Right lobe of liver (tissue), 6 donors: ENCODE results near the gene KCNE3. TPM values are rescaled to one million over a fixed set of nuclear protein-coding genes. Genes with fewer than 3 reads are reported as not detected.
A peak's percentile ranks its signal among the peaks of the same experiment; 100 is the strongest.

ENCODE experiments used
- ATAC-seq, 4 donors: fragments of 200-7000 bp; cut with Tn5 transposase; one replicate each; pipeline ENCODE4 v1.9.1; 2020; ENCODE audit warnings: mild to moderate bottlenecking in 4 of 4, moderate library complexity in 4 of 4
- DNase-seq, 3 donors: peaks; one replicate each; pipeline ENCODE4 v3.0.0-alpha.2; 2020
- H3K27ac ChIP-seq, 3 donors: fragments of 200-600 bp; one replicate each; pipeline ENCODE4 v1.8.0; 2022
- H3K27me3 ChIP-seq, 2 donors: fragments of 200-600 bp; one replicate each; pipeline ENCODE4 v1.8.0; 2022
- H3K36me3 ChIP-seq, 4 donors: fragments of 200-600 bp; sonication (generic) in 1 of 4; one replicate each; pipeline versions ENCODE4 v1.5.1 to v1.8.0; 2017 to 2022; ENCODE audit warnings: control low read depth in 1 of 4
- H3K4me1 ChIP-seq, 4 donors: fragments of 200-600 bp; sonication (generic) in 1 of 4; one replicate each; pipeline versions ENCODE4 v1.5.1 to v1.8.0; 2017 to 2022; ENCODE audit warnings: control low read depth in 1 of 4
- H3K4me3 ChIP-seq, 3 donors: fragments of 200-600 bp; one replicate each; pipeline ENCODE4 v1.8.0; 2022
- H3K9me3 ChIP-seq, 4 donors: fragments of 200-600 bp; sonication (generic) in 1 of 4; one replicate each; pipeline versions ENCODE4 v1.5.1 to v1.8.0; 2017 to 2022; ENCODE audit warnings: control low read depth in 1 of 4
- CTCF ChIP-seq, 4 donors: fragments of 200-600 bp in 3 of 4; fragments of 450-650 bp in 1 of 4; IDR thresholded peaks; one replicate each; pipeline versions ENCODE4 v1.5.1 to v1.8.0; 2016 to 2022; ENCODE audit warnings: antibody characterized with exemption in 4 of 4, mild to moderate bottlenecking in 2 of 4
- POLR2A ChIP-seq: fragments of 450-650 bp; IDR thresholded peaks from one replicate; pipeline ENCODE4 v1.6.1; 2017; ENCODE audit warnings: antibody characterized with exemption, mild to moderate bottlenecking
- WGBS: methylation state at CpG from one replicate; pipeline ENCODE4 v1.1.6; 2018; ENCODE audit warnings: low coverage, low lambda C conversion rate; ENCODE audit not compliant: insufficient coverage; ENCODE audit errors: missing lambda C conversion rate; 5-methylcytosine and 5-hydroxymethylcytosine counted together
- intact Hi-C, 2 donors: fragments of 100-400 bp; cut with DNase I; formaldehyde crosslinking; loops; one replicate each; pipeline versions ENCODE4 v1.11.2 to v1.14.1; 2022
- total RNA-seq, 6 experiments: library from RNA; depleted of rRNA in 2 of 6; stranded (reverse); fragments of >200 nt in 2 of 6; fragmentation: NEBNext Ultra II Directional in 3 of 6; extraction: Animal tissue kit (Norgen Biotek cat#: 25700) in 3 of 6; gene quantifications; one replicate each; pipeline versions ENCODE4 v1.1.0 to v1.2.4, GENCODE V29; 2016 to 2023
- donor health status: DM: no; HTN: yes; CAD: no.
- donor health status: DM: no; HTN: no; CAD: no.
- donor health status: DM: no; HTN: no; CAD: no.
- donor health status: DM: no; HTN: yes; CAD: no.
- donor health status: DM: no; HTN: yes; CAD: no.

Gene KCNE3
- total RNA-seq, 6 experiments from 2014 or later: 1.3 to 7.6 (median 4.8) TPM

- Histone ChIP-seq H3K27ac (no peak overlapping the region), H3K4me3 (no peak overlapping the region), H3K4me1 (no peaks in the 10 kb centered on the region), H3K27me3 (no peaks in the 10 kb centered on the region), H3K9me3 (no peaks in the 10 kb centered on the region), H3K36me3 (no peaks in the 10 kb centered on the region)
- TF ChIP-seq POLR2A: no peak
- TF ChIP-seq CTCF (IDR thresholded peaks at IDR 0.05): no peak
- intact Hi-C loops: no loop called here
- WGBS: 47% methylated on average over 9 of the region's 10 CpGs
- ATAC-seq: peak; percentile 39 to 71 (median 48)
- no peak for DNase-seq
Observed at GRCh38 chr11:74473382-74474173, 6.2 kb upstream of the KCNE3 start.

GRCh38 chr11:74471668-74472429 lies 4.5 kb upstream of the KCNE3 start:
- Histone ChIP-seq H3K36me3 (no peaks in the 10 kb centered on the region), H3K27me3 (no peaks in the 10 kb centered on the region), H3K4me3 (no peak overlapping the region), H3K27ac (no peak overlapping the region), H3K9me3 (no peaks in the 10 kb centered on the region), H3K4me1 (peaks cover 0 to 5% (median 0%) of the 10 kb centered on the region in 4 donors)
- intact Hi-C loops: no loop called here
- WGBS: 55% methylated on average over 5 of the region's 5 CpGs
- ATAC-seq: no peak
- DNase-seq: no peak
- TF ChIP-seq CTCF (IDR thresholded peaks at IDR 0.05): no peak
- no peak for TF ChIP-seq POLR2A

- WGBS: no CpG with 5 or more reads among the region's 1 CpG
- intact Hi-C loops: no loop called here
- peaks cover 0 to 5% (median 0%) of the 10 kb centered on the region in 4 donors for H3K4me1 ChIP-seq
- TF ChIP-seq POLR2A (no peak), CTCF (IDR thresholded peaks at IDR 0.05) (no peak)
- no peaks in the 10 kb centered on the region for H3K9me3 ChIP-seq
- DNase-seq (no peak), ATAC-seq (no peak)
- no peaks in the 10 kb centered on the region for H3K27me3 ChIP-seq
- H3K36me3 ChIP-seq: no peaks in the 10 kb centered on the region
- H3K4me3 ChIP-seq: no peak overlapping the region
- no peak overlapping the region for H3K27ac ChIP-seq
Observed at GRCh38 chr11:74471037-74471436, 3.7 kb upstream of the KCNE3 start.

GRCh38 chr11:74470526-74470925 lies 3.2 kb upstream of the KCNE3 start:
- H3K9me3 ChIP-seq: no peaks in the 10 kb centered on the region
- ATAC-seq (no peak), DNase-seq (no peak)
- intact Hi-C loops: no loop called here
- H3K27ac ChIP-seq: no peak overlapping the region
- no peak overlapping the region for H3K4me3 ChIP-seq
- TF ChIP-seq POLR2A (no peak), CTCF (IDR thresholded peaks at IDR 0.05) (no peak)
- H3K4me1 ChIP-seq: peaks cover 0 to 5% (median 0%) of the 10 kb centered on the region in 4 donors
- H3K36me3 ChIP-seq: no peaks in the 10 kb centered on the region
- no peaks in the 10 kb centered on the region for H3K27me3 ChIP-seq
- WGBS: no CpG with 5 or more reads among the region's 2 CpGs
